H9 (cell line): ENCODE data around the gene LILRA1. TPM values are rescaled to one million over a fixed set of nuclear protein-coding genes. Genes with fewer than 3 reads are reported as not detected.

Source experiments
- DNase-seq: peaks from one replicate; pipeline ENCODE4 v3.0.0-alpha.2; 2017
- H2AFZ ChIP-seq: one replicate; pipeline ENCODE4 v1.6.1; 2013; ENCODE audit warnings: mild to moderate bottlenecking, low read length, control low read depth, moderate library complexity
- H2AK5ac ChIP-seq: 2 replicates; pipeline ENCODE4 v1.6.1; 2013; ENCODE audit warnings: low read length, control low read depth, mixed read lengths; ENCODE audit not compliant: insufficient read length
- H2BK120ac ChIP-seq: one replicate; pipeline ENCODE4 v1.6.1; 2013; ENCODE audit warnings: low read depth, mild to moderate bottlenecking, low read length, control low read depth, inconsistent platforms; ENCODE audit not compliant: poor library complexity, severe bottlenecking
- H2BK12ac ChIP-seq: 2 replicates; pipeline ENCODE4 v1.6.1; 2013; ENCODE audit warnings: low read length, control low read depth, mixed read lengths, low read depth; ENCODE audit not compliant: insufficient read length
- H2BK15ac ChIP-seq: 2 replicates; pipeline ENCODE4 v1.6.1; 2013; ENCODE audit warnings: low read depth, low read length, control low read depth
- H2BK20ac ChIP-seq: one replicate; pipeline ENCODE4 v1.6.1; 2013; ENCODE audit warnings: low read depth, mild to moderate bottlenecking, low read length, control low read depth, inconsistent platforms; ENCODE audit not compliant: poor library complexity, severe bottlenecking
- H2BK5ac ChIP-seq: 2 replicates; pipeline ENCODE4 v1.6.1; 2013; ENCODE audit warnings: low read length, control low read depth, mixed read lengths; ENCODE audit not compliant: insufficient read length
- H3K14ac ChIP-seq: 2 replicates; pipeline ENCODE4 v1.6.1; 2013; ENCODE audit warnings: low read length, control low read depth; ENCODE audit not compliant: insufficient read depth
- H3K18ac ChIP-seq: 2 replicates; pipeline ENCODE4 v1.6.1; 2013; ENCODE audit warnings: low read depth, mild to moderate bottlenecking, mixed read lengths, low read length, control low read depth; ENCODE audit not compliant: insufficient read length
- H3K23ac ChIP-seq: 2 replicates; pipeline ENCODE4 v1.6.1; 2013; ENCODE audit warnings: low read length, control low read depth, mixed read lengths, low read depth; ENCODE audit not compliant: insufficient read length
- H3K23me2 ChIP-seq: 2 replicates; pipeline ENCODE4 v1.6.1; 2013; ENCODE audit warnings: low read depth, mild to moderate bottlenecking, mixed read lengths, low read length, control low read depth; ENCODE audit not compliant: insufficient read length, poor library complexity, severe bottlenecking
- H3K27ac ChIP-seq: 2 replicates; pipeline ENCODE4 v1.5.1; 2013; ENCODE audit warnings: low read length, control low read depth, mixed read lengths, low read depth; ENCODE audit not compliant: insufficient read length
- H3K27me3 ChIP-seq: 2 replicates; pipeline ENCODE4 v1.6.1; 2013; ENCODE audit warnings: low read length, control low read depth, inconsistent platforms; ENCODE audit not compliant: insufficient read depth
- H3K4ac ChIP-seq: 2 replicates; pipeline ENCODE4 v1.6.1; 2013; ENCODE audit warnings: low read depth, mild to moderate bottlenecking, control low read depth, inconsistent platforms, low read length, moderate library complexity
- H3K4me1 ChIP-seq: 2 replicates; pipeline ENCODE4 v1.6.1; 2013; ENCODE audit warnings: low read length, control low read depth, inconsistent platforms; ENCODE audit not compliant: insufficient read depth
- H3K4me2 ChIP-seq: 2 replicates; pipeline ENCODE4 v1.6.1; 2013; ENCODE audit warnings: low read length, control low read depth, mixed read lengths; ENCODE audit not compliant: insufficient read length, insufficient read depth
- H3K56ac ChIP-seq: 2 replicates; pipeline ENCODE4 v1.6.1; 2013; ENCODE audit warnings: low read depth, mild to moderate bottlenecking, mixed read lengths, low read length, control low read depth; ENCODE audit not compliant: insufficient read length
- H3K79me1 ChIP-seq: 2 replicates; pipeline ENCODE4 v1.6.1; 2013; ENCODE audit warnings: low read depth, mild to moderate bottlenecking, moderate library complexity, low read length, control low read depth, inconsistent platforms; ENCODE audit not compliant: insufficient read depth, poor library complexity, severe bottlenecking
- H3K79me2 ChIP-seq: 2 replicates; pipeline ENCODE4 v1.6.1; 2013; ENCODE audit warnings: low read length, control low read depth, inconsistent platforms; ENCODE audit not compliant: insufficient read depth
- H3K9ac ChIP-seq: 2 replicates; pipeline ENCODE4 v1.6.1; 2013; ENCODE audit warnings: low read length, control low read depth, mixed read lengths; ENCODE audit not compliant: insufficient read length; ENCODE audit errors: extremely low read depth
- H3K9me3 ChIP-seq: one replicate; pipeline ENCODE4 v1.6.1; 2013; ENCODE audit warnings: low read depth, low read length, inconsistent platforms; ENCODE audit not compliant: control insufficient read depth
- H3T11ph ChIP-seq: one replicate; pipeline ENCODE4 v1.6.1; 2013; ENCODE audit warnings: mild to moderate bottlenecking, low read length, control low read depth, inconsistent platforms
- H4K20me1 ChIP-seq: one replicate; pipeline ENCODE4 v1.6.1; 2013; ENCODE audit not compliant: control insufficient read depth, insufficient read length, insufficient read depth
- H4K5ac ChIP-seq: 2 replicates; pipeline ENCODE4 v1.6.1; 2013; ENCODE audit warnings: low read depth, mild to moderate bottlenecking, mixed read lengths, low read length, control low read depth; ENCODE audit not compliant: insufficient read length
- H4K8ac ChIP-seq: replicated peaks from 2 replicates; pipeline ENCODE4 v1.6.1; 2013; ENCODE audit warnings: low read length, control low read depth, mixed read lengths, low read depth; ENCODE audit not compliant: insufficient read length
- H4K91ac ChIP-seq: 2 replicates; pipeline ENCODE4 v1.6.1; 2013; ENCODE audit warnings: low read depth, mild to moderate bottlenecking, moderate library complexity, mixed read lengths, low read length, control low read depth; ENCODE audit not compliant: insufficient read length
- H3K27ac Mint-ChIP-seq, 3 experiments: 2 replicates in 2 of 3; 3 replicates in 1 of 3; pipeline ENCODE4 v1.8.0; 2020 to 2021; ENCODE audit warnings: mixed read lengths in 3 of 3, mild to moderate bottlenecking in 1 of 3, moderate library complexity in 1 of 3
- H3K27me3 Mint-ChIP-seq: 2 replicates; pipeline ENCODE4 v1.8.0; 2021; ENCODE audit warnings: low read depth, mild to moderate bottlenecking, moderate library complexity, mixed read lengths
- H3K36me3 Mint-ChIP-seq, 3 experiments: 2 replicates in 2 of 3; 3 replicates in 1 of 3; pipeline ENCODE4 v1.8.0; 2020 to 2021; ENCODE audit warnings: low read depth in 3 of 3, mixed read lengths in 3 of 3; ENCODE audit not compliant: insufficient read depth in 1 of 3
- H3K4me1 Mint-ChIP-seq, 2 experiments: 2 replicates each; pipeline ENCODE4 v1.8.0; 2020; ENCODE audit warnings: mixed read lengths in 2 of 2
- H3K4me3 Mint-ChIP-seq, 2 experiments: 2 replicates in 1 of 2; 3 replicates in 1 of 2; pipeline ENCODE4 v1.8.0; 2020 to 2021; ENCODE audit warnings: mild to moderate bottlenecking in 2 of 2, mixed read lengths in 2 of 2, moderate library complexity in 1 of 2
- H3K9me3 Mint-ChIP-seq, 2 experiments: 2 replicates in 1 of 2; 3 replicates in 1 of 2; pipeline ENCODE4 v1.8.0; 2020; ENCODE audit warnings: mild to moderate bottlenecking in 2 of 2, mixed read lengths in 2 of 2, moderate library complexity in 1 of 2
- WGBS: extraction: QIAGEN DNeasy Blood & Tissue Kit; methylation state at CpG from one replicate; pipeline ENCODE4 v1.1.7; 2013; ENCODE audit warnings: missing lambda C conversion rate, low lambda C conversion rate, mixed read lengths; ENCODE audit not compliant: insufficient read length; ENCODE audit errors: extremely low coverage; 5-methylcytosine and 5-hydroxymethylcytosine counted together
- total RNA-seq: library from RNA; stranded (reverse); gene quantifications from 2 replicates; pipeline ENCODE4 v1.2.1, GENCODE V29; 2021
- TF ChIP-seq, protein P1 (sequence below): fragments of 200-600 bp; sonication (generic); conservative IDR thresholded peaks from 3 replicates; pipeline ENCODE4 v1.8.0; 2021; ENCODE audit warnings: antibody characterized with exemption, mild to moderate bottlenecking

LILRA1 gene
- total RNA-seq, 1 experiment from 2014 or later: not detected

DNA sequence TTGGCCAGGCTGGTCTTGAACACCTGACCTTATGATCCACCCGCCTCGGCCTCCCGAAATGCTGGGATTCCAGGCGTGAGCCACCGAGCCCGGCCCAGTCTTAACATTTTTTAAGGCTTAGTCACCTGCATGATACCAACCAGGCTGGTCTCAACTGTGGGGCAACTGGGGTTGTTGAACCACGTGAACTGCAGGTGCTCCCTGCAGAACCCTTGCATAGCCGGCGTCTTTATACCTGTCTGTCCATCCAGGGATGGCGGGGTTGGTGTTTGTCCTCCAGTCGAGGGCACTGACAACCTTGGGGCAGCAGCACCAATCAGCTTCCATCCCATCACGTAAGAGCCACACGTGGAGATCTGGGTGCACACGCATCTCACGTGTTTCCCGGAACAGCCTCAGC, 44.6 kb upstream of the LILRA1 start:
- Histone ChIP-seq H3T11ph (no peak overlapping the region), H4K8ac (no peak overlapping the region), H3K4me2 (no peak overlapping the region), H3K18ac (no peak overlapping the region), H3K79me2 (no peaks in the 10 kb centered on the region), H2BK120ac (no peak overlapping the region), H2AFZ (no peak overlapping the region), H3K23ac (no peak overlapping the region), H3K4ac (no peak overlapping the region), H3K9me3 (peaks cover 72% of the 10 kb centered on the region), H4K91ac (no peak overlapping the region), H3K9ac (no peak overlapping the region), H3K27me3 (no peaks in the 10 kb centered on the region), H2AK5ac (no peak overlapping the region), H2BK5ac (no peak overlapping the region), H3K4me1 (no peaks in the 10 kb centered on the region), H4K20me1 (no peaks in the 10 kb centered on the region), H2BK15ac (no peak overlapping the region), H2BK12ac (no peak overlapping the region), H3K27ac (no peak overlapping the region), H3K23me2 (no peaks in the 10 kb centered on the region), H4K5ac (no peak overlapping the region), H3K56ac (no peak overlapping the region), H3K79me1 (no peaks in the 10 kb centered on the region), H2BK20ac (no peak overlapping the region), H3K14ac (no peak overlapping the region)
- no CpG with 5 or more reads among the region's 16 CpGs for WGBS
- DNase-seq: no peak
- no peaks in the 10 kb centered on the region for H3K4me1 Mint-ChIP-seq
- TF ChIP-seq, protein P1, sequence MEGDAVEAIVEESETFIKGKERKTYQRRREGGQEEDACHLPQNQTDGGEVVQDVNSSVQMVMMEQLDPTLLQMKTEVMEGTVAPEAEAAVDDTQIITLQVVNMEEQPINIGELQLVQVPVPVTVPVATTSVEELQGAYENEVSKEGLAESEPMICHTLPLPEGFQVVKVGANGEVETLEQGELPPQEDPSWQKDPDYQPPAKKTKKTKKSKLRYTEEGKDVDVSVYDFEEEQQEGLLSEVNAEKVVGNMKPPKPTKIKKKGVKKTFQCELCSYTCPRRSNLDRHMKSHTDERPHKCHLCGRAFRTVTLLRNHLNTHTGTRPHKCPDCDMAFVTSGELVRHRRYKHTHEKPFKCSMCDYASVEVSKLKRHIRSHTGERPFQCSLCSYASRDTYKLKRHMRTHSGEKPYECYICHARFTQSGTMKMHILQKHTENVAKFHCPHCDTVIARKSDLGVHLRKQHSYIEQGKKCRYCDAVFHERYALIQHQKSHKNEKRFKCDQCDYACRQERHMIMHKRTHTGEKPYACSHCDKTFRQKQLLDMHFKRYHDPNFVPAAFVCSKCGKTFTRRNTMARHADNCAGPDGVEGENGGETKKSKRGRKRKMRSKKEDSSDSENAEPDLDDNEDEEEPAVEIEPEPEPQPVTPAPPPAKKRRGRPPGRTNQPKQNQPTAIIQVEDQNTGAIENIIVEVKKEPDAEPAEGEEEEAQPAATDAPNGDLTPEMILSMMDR: no peak
- H3K36me3 Mint-ChIP-seq: peaks cover 7 to 36% (median 19%) of the 10 kb centered on the region in 3 experiments
- peaks cover 5% of the 10 kb centered on the region for H3K27me3 Mint-ChIP-seq
- H3K4me3 Mint-ChIP-seq: no peak overlapping the region
- H3K9me3 Mint-ChIP-seq: peaks cover 89 to 91% of the 10 kb centered on the region in 2 experiments
- no peak overlapping the region for H3K27ac Mint-ChIP-seq
